Astrocyte (in vitro differentiated cells and primary cell): ENCODE measurements around the gene GRK5. TPM values are rescaled to one million over a fixed set of nuclear protein-coding genes. Genes with fewer than 3 reads are reported as not detected.

Experiments
- DNase-seq: peaks from one replicate; pipeline ENCODE4 v3.0.0-alpha.2; 2010; ENCODE audit warnings: low read depth
- FAIRE-seq: peaks from 2 replicates; lab custom pipeline; 2011; peaks lifted over from hg19 to GRCh38; lab: Jason Lieb, UNC
- H2AFZ ChIP-seq: 2 replicates; pipeline ENCODE4 v1.6.0; 2012; ENCODE audit warnings: low read depth, low read length, inconsistent platforms
- H3K27ac ChIP-seq: 2 replicates; pipeline ENCODE4 v1.5.1; 2011; ENCODE audit warnings: low read depth, low read length, inconsistent platforms
- H3K27me3 ChIP-seq: 2 replicates; pipeline ENCODE4 v1.6.0; 2011; ENCODE audit warnings: low read length, inconsistent platforms; ENCODE audit not compliant: insufficient read depth
- H3K36me3 ChIP-seq: 2 replicates; pipeline ENCODE4 v1.5.1; 2011; ENCODE audit warnings: low read length, inconsistent platforms; ENCODE audit not compliant: insufficient read depth
- H3K4me1 ChIP-seq: 2 replicates; pipeline ENCODE4 v1.5.1; 2011; ENCODE audit warnings: low read length, inconsistent platforms; ENCODE audit not compliant: insufficient read depth
- H3K4me2 ChIP-seq: 2 replicates; pipeline ENCODE4 v1.6.0; 2012; ENCODE audit warnings: low read length, inconsistent platforms
- H3K4me3 ChIP-seq: 2 replicates; pipeline ENCODE4 v1.5.1; 2011; ENCODE audit warnings: low read depth, mild to moderate bottlenecking, low read length, inconsistent platforms; ENCODE audit not compliant: insufficient read depth
- H3K79me2 ChIP-seq: 2 replicates; pipeline ENCODE4 v1.6.0; 2012; ENCODE audit warnings: mild to moderate bottlenecking, low read length, inconsistent platforms; ENCODE audit not compliant: insufficient read depth
- H3K9ac ChIP-seq: 2 replicates; pipeline ENCODE4 v1.6.0; 2012; ENCODE audit warnings: mild to moderate bottlenecking, low read length, inconsistent platforms
- H3K9me3 ChIP-seq: 2 replicates; pipeline ENCODE4 v1.5.1; 2012; ENCODE audit warnings: low read depth, mild to moderate bottlenecking, low read length, inconsistent platforms; ENCODE audit not compliant: insufficient read depth
- H4K20me1 ChIP-seq: 2 replicates; pipeline ENCODE4 v1.6.0; 2012; ENCODE audit warnings: low read length, inconsistent platforms; ENCODE audit not compliant: insufficient read depth
- H3K27ac Mint-ChIP-seq: one replicate; pipeline ENCODE4 v1.8.0; 2021; ENCODE audit warnings: mild to moderate bottlenecking, mixed read lengths; ENCODE audit not compliant: unreplicated experiment
- H3K27me3 Mint-ChIP-seq: one replicate; pipeline ENCODE4 v1.8.0; 2021; ENCODE audit warnings: low read depth, mixed read lengths; ENCODE audit not compliant: unreplicated experiment
- H3K36me3 Mint-ChIP-seq: one replicate; pipeline ENCODE4 v1.8.0; 2021; ENCODE audit warnings: low read depth, mixed read lengths; ENCODE audit not compliant: unreplicated experiment
- H3K4me1 Mint-ChIP-seq: one replicate; pipeline ENCODE4 v1.8.0; 2021; ENCODE audit warnings: low read depth, mixed read lengths; ENCODE audit not compliant: unreplicated experiment
- H3K4me3 Mint-ChIP-seq: one replicate; pipeline ENCODE4 v1.8.0; 2021; ENCODE audit warnings: mild to moderate bottlenecking, moderate library complexity, mixed read lengths; ENCODE audit not compliant: unreplicated experiment
- H3K9me3 Mint-ChIP-seq: one replicate; pipeline ENCODE4 v1.8.0; 2021; ENCODE audit warnings: mild to moderate bottlenecking, mixed read lengths; ENCODE audit not compliant: unreplicated experiment
- CTCF ChIP-seq: IDR thresholded peaks from 2 replicates; pipeline ENCODE4 v1.5.1; 2011; ENCODE audit warnings: low read depth, mild to moderate bottlenecking, inconsistent platforms, low read length, moderate library complexity; ENCODE audit not compliant: insufficient read depth
- EZH2 ChIP-seq: IDR thresholded peaks from 2 replicates; pipeline ENCODE4 v1.6.1; 2012; ENCODE audit warnings: mild to moderate bottlenecking, low read length, inconsistent platforms; ENCODE audit not compliant: insufficient read depth
- total RNA-seq: library from RNA; stranded (reverse); gene quantifications from 2 replicates; pipeline ENCODE4 v1.2.1, GENCODE V29; 2021

Gene GRK5
- total RNA-seq, 1 donor from 2014 or later = 8.5 TPM

GRCh38 chr10:119446441-119447277 is 239.3 kb downstream of the GRK5 start:
- H3K27me3 Mint-ChIP-seq = peaks cover 34% of the 10 kb centered on the region
- Histone ChIP-seq H3K9me3 (no peaks in the 10 kb centered on the region), H3K36me3 (no peaks in the 10 kb centered on the region), H3K4me3 (no peak overlapping the region), H3K79me2 (no peaks in the 10 kb centered on the region), H3K9ac (no peak overlapping the region), H3K4me2 (no peak overlapping the region), H4K20me1 (peaks cover 18% of the 10 kb centered on the region), H3K4me1 (peaks cover 14% of the 10 kb centered on the region), H3K27ac (no peak overlapping the region), H2AFZ (no peak overlapping the region), H3K27me3 (no peaks in the 10 kb centered on the region)
- TF ChIP-seq EZH2 = no peak
- no peak for TF ChIP-seq CTCF
- DNase-seq = no peak
- peaks cover 5% of the 10 kb centered on the region for H3K36me3 Mint-ChIP-seq
- no peak overlapping the region for H3K27ac Mint-ChIP-seq
- FAIRE-seq = no peak
- peaks cover 2% of the 10 kb centered on the region for H3K9me3 Mint-ChIP-seq
- H3K4me1 Mint-ChIP-seq = peaks cover 4% of the 10 kb centered on the region
- H3K4me3 Mint-ChIP-seq = no peak overlapping the region

- no peaks in the 10 kb centered on the region for H3K27me3 ChIP-seq
- peaks cover 4% of the 10 kb centered on the region for H3K4me1 Mint-ChIP-seq
- H3K4me3 ChIP-seq = no peak overlapping the region
- peaks cover 30% of the 10 kb centered on the region for H3K27me3 Mint-ChIP-seq
- no peak overlapping the region for H2AFZ ChIP-seq
- no peaks in the 10 kb centered on the region for H3K36me3 ChIP-seq
- H3K9ac ChIP-seq = no peak overlapping the region
- H3K27ac Mint-ChIP-seq = no peak overlapping the region
- FAIRE-seq (no peak), DNase-seq (no peak)
- H3K4me3 Mint-ChIP-seq = no peak overlapping the region
- no peaks in the 10 kb centered on the region for H3K9me3 ChIP-seq
- peaks cover 12% of the 10 kb centered on the region for H3K4me1 ChIP-seq
- H3K9me3 Mint-ChIP-seq = peaks cover 2% of the 10 kb centered on the region
- peaks cover 18% of the 10 kb centered on the region for H4K20me1 ChIP-seq
- H3K79me2 ChIP-seq = no peaks in the 10 kb centered on the region
- H3K4me2 ChIP-seq = no peak overlapping the region
- no peak overlapping the region for H3K27ac ChIP-seq
- TF ChIP-seq EZH2 (no peak), CTCF (no peak)
- H3K36me3 Mint-ChIP-seq = peaks cover 5% of the 10 kb centered on the region
Measured at GRCh38 chr10:119447421-119447820, 240.1 kb downstream of the GRK5 start.
